Vagina (tissue), 2 donors: ENCODE data around the gene ZNF784.
A peak's percentile ranks its signal among the peaks of the same experiment; 100 is the strongest.

ENCODE experiments used
- POLR2A ChIP-seq, 2 donors: fragments of 450-650 bp; IDR thresholded peaks; one replicate each; pipeline ENCODE4 v1.6.1; 2017; ENCODE audit warnings: antibody characterized with exemption in 2 of 2, mild to moderate bottlenecking in 2 of 2, moderate library complexity in 2 of 2
- TF ChIP-seq, protein P1 (sequence below), 3 experiments: fragments of 450-650 bp in 2 of 3; fragments of 200-600 bp in 1 of 3; sonication (generic) in 1 of 3; IDR thresholded peaks; one replicate each; pipeline ENCODE4 v1.5.1; 2017 to 2019; ENCODE audit warnings: antibody characterized with exemption in 3 of 3, mild to moderate bottlenecking in 2 of 3, moderate library complexity in 2 of 3

DNA sequence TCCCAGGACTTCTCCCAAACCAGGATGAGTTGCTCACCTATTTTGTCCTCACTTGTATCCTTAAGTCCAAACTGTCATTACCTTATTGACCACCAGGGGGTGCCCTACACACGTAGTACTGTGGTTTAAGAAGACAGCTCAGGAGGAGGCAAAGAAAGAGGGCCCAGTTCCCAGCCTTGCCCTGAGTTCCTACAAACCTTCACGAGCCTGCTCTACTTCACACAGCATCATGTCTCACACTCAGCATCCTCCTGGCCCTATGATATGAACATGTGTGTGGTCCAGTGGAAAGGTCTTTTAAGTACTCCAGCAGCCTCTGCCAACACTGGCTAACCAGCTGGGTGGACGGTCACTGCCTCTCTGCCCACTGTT lies 8.1 kb upstream of the ZNF784 start:
- TF ChIP-seq, protein P1, sequence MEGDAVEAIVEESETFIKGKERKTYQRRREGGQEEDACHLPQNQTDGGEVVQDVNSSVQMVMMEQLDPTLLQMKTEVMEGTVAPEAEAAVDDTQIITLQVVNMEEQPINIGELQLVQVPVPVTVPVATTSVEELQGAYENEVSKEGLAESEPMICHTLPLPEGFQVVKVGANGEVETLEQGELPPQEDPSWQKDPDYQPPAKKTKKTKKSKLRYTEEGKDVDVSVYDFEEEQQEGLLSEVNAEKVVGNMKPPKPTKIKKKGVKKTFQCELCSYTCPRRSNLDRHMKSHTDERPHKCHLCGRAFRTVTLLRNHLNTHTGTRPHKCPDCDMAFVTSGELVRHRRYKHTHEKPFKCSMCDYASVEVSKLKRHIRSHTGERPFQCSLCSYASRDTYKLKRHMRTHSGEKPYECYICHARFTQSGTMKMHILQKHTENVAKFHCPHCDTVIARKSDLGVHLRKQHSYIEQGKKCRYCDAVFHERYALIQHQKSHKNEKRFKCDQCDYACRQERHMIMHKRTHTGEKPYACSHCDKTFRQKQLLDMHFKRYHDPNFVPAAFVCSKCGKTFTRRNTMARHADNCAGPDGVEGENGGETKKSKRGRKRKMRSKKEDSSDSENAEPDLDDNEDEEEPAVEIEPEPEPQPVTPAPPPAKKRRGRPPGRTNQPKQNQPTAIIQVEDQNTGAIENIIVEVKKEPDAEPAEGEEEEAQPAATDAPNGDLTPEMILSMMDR (IDR thresholded peaks at IDR 0.05): peak; percentile 65 to 96 (median 94)
- TF ChIP-seq POLR2A (IDR thresholded peaks at IDR 0.05): no peak
